ENCODE results near the gene AP3S1.

DNA sequence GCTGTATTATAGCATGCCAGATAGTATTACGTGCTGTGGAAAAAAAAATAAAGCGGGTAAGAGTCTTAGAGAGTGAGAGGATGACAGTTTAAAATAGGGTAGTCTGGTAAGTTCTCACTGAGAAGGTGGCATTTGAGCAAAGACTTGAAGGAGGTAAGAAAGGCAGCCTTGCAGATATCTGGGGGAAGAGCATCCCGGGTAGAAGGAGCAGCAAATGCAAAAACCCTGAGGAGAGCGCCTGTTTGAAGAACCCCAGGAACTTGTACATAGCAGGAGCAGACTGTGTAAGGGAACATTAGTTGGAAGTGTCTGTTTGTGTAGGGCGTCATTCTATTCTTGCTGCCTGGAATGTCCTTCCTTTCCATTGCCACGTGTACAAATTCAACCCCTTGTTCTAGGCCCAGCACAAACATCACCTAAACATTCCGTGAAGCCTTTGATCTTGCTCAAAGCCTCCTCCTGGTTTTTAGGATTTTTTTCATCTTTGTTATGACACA is 2.6 kb downstream of the AP3S1 start:
- TF ChIP-seq, protein P1, sequence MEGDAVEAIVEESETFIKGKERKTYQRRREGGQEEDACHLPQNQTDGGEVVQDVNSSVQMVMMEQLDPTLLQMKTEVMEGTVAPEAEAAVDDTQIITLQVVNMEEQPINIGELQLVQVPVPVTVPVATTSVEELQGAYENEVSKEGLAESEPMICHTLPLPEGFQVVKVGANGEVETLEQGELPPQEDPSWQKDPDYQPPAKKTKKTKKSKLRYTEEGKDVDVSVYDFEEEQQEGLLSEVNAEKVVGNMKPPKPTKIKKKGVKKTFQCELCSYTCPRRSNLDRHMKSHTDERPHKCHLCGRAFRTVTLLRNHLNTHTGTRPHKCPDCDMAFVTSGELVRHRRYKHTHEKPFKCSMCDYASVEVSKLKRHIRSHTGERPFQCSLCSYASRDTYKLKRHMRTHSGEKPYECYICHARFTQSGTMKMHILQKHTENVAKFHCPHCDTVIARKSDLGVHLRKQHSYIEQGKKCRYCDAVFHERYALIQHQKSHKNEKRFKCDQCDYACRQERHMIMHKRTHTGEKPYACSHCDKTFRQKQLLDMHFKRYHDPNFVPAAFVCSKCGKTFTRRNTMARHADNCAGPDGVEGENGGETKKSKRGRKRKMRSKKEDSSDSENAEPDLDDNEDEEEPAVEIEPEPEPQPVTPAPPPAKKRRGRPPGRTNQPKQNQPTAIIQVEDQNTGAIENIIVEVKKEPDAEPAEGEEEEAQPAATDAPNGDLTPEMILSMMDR (conservative IDR thresholded peaks at IDR 0.05; ENCODE audit: low read length): no peak
- no peak for TF ChIP-seq EZH2phosphoT487 (IDR thresholded peaks at IDR 0.05; ENCODE audit: borderline replicate concordance, low read depth, low read length)

Data from OCI-LY7 (cell line).